Mammary microvascular endothelial cell (primary cell): ENCODE results near the gene MTX2. TPM values are rescaled to one million over a fixed set of nuclear protein-coding genes. Genes with fewer than 3 reads are reported as not detected.

Experiments
- total RNA-seq: library from RNA; depleted of rRNA; stranded (reverse); fragments of >200 nt; gene quantifications from 2 replicates; pipeline ENCODE4 v1.2.3, GENCODE V29; 2015

The MTX2 gene
- 47.6 and 58.7 TPM in 2 replicates for total RNA-seq

DNA sequence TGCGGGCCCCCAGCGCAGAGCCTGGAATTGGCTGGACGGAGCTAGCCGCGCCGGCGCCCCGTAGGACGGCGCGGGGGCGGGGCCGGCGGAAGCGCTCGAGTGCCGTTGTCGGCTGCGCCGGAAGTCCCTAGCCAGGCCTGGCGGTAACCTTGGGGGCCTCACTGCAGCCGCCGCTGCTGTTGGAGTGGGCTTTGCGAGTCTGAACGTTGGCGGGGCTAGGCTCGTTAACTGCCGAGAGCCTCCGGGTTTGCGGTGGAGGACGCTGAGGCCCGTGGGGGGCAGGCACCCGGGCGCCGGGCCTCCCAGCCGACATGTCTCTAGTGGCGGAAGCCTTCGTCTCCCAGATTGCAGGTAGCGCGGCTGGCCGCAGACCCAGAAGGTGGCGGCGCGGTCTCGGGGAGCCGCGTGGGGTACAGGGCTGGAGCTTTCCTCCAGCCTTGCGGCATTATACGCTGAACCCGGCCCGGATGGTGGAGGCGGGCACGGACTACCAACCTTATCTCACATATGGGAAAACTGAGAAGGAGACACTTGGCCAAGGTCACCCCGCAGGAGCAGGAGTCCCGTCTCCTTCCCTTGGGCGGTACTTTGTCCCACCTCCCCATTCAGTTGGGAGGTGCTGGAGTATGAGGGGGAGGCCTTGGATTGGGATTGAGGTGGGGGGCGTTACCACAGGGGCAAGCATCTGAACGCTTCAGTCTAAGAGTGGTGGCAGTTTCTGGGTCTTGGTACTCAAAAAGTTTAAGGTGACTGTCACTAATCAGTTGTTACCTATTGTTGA is at the start of gene MTX2:
Gene MTX2, plus strand, starts transcription at position 124 of the 781 bp plus-strand sequence. Its CDS starts 188 bp downstream, at position 312.

Other genes starting within 250 kb of the MTX2 start
- gene EVX2, start 185.5 kb upstream of the MTX2 start, total RNA-seq: not detected in 2 replicates
- gene HOXD13, start 176.7 kb upstream of the MTX2 start, total RNA-seq: not detected in 2 replicates
- not detected in 2 replicates for gene HOXD12, start 169.6 kb upstream of the MTX2 start, total RNA-seq
- gene HOXD11, start 162.2 kb upstream of the MTX2 start, total RNA-seq: 0.10 TPM in 1 of 2 replicates, not detected in the other
- gene HOXD10, start 152.7 kb upstream of the MTX2 start, total RNA-seq: 4.4 and 7.5 TPM in 2 replicates
- 13.6 and 17.2 TPM in 2 replicates for gene HOXD9, start 146.7 kb upstream of the MTX2 start, total RNA-seq
- gene HOXD8, start 139.7 kb upstream of the MTX2 start, total RNA-seq: 17.3 and 24.1 TPM in 2 replicates
- gene HOXD4, start 117.9 kb upstream of the MTX2 start, total RNA-seq: 2.9 and 3.8 TPM in 2 replicates
- 4.6 and 4.9 TPM in 2 replicates for gene HOXD3, start 112.1 kb upstream of the MTX2 start, total RNA-seq
- gene HOXD1, start 80.8 kb upstream of the MTX2 start, total RNA-seq: 3.7 and 7.3 TPM in 2 replicates